Thymus (tissue), 14 donors: Measurements from ENCODE around the gene C4orf33. TPM values are rescaled to one million over a fixed set of nuclear protein-coding genes. Genes with fewer than 3 reads are reported as not detected.
A peak's percentile ranks its signal among the peaks of the same experiment; 100 is the strongest.
"Not testable (repeated sequence)": the region's sequence is repeated elsewhere in the genome, so short reads cannot be mapped to it uniquely, and the experiment has no call there.

ENCODE experiments used
- DNase-seq, 9 donors: peaks; one replicate each; pipeline ENCODE4 v3.0.0-alpha.2; 2013; ENCODE audit warnings: low spot score in 9 of 9, low read depth in 6 of 9, missing footprints in 1 of 9
- H3K27ac ChIP-seq, 2 donors: one replicate each; pipeline ENCODE4 v1.5.1; 2013; ENCODE audit warnings: control low read depth in 1 of 2, low read depth in 1 of 2, low read length in 1 of 2, mild to moderate bottlenecking in 1 of 2, moderate library complexity in 1 of 2
- H3K27me3 ChIP-seq, 2 donors: one replicate each; pipeline ENCODE4 v1.5.1; 2013; ENCODE audit warnings: low read length in 1 of 2; ENCODE audit not compliant: control insufficient read depth in 2 of 2, insufficient read depth in 1 of 2
- H3K36me3 ChIP-seq, 2 donors: one replicate each; pipeline ENCODE4 v1.5.1; 2013; ENCODE audit warnings: low read length in 1 of 2, mild to moderate bottlenecking in 1 of 2, moderate library complexity in 1 of 2; ENCODE audit not compliant: control insufficient read depth in 2 of 2, insufficient read depth in 2 of 2
- H3K4me1 ChIP-seq, 2 donors: one replicate each; pipeline ENCODE4 v1.5.1; 2013; ENCODE audit warnings: low read length in 2 of 2; ENCODE audit not compliant: control insufficient read depth in 2 of 2, insufficient read depth in 2 of 2
- H3K4me3 ChIP-seq, 2 donors: one replicate each; pipeline ENCODE4 v1.5.1; 2013; ENCODE audit warnings: low read length in 2 of 2, control low read depth in 1 of 2, mild to moderate bottlenecking in 1 of 2
- H3K9me3 ChIP-seq, 2 donors: one replicate each; pipeline ENCODE4 v1.5.1; 2013; ENCODE audit warnings: low read length in 1 of 2, mild to moderate bottlenecking in 1 of 2; ENCODE audit not compliant: control insufficient read depth in 2 of 2, insufficient read depth in 1 of 2
- WGBS: extraction: QIAGEN DNeasy Blood & Tissue Kit; methylation state at CpG from one replicate; pipeline ENCODE4 v1.1.7; 2013; 5-methylcytosine and 5-hydroxymethylcytosine counted together
- long read RNA-seq, 10 donors: transcript quantifications; one replicate each; lab custom pipeline, GENCODE V29; 2026
- polyA plus RNA-seq: library from polyadenylated mRNA; stranded (reverse); fragments of 200-250 nt; gene quantifications from one replicate; pipeline ENCODE4 v1.2.3, GENCODE V29; 2013
- total RNA-seq: library from RNA; stranded (reverse); fragments of 120-200 nt; gene quantifications from one replicate; pipeline ENCODE4 v1.2.4, GENCODE V29; 2013
- donor health status: healthy.

Gene C4orf33
- total RNA-seq (10.3 TPM), polyA plus RNA-seq (14.9 TPM)
- long read RNA-seq, donor 1 = 0 reads
- long read RNA-seq, donor 2 = 0 reads
- long read RNA-seq, donor 3, full-length matches to known transcripts = 9 of 9 reads
- long read RNA-seq, donor 3, partial matches to known transcripts = 0 of 9 reads
- long read RNA-seq, donor 3, other reads (novel, unspliced or antisense) = 0 of 9 reads
- long read RNA-seq, donor 4, full-length matches to known transcripts = 2 of 2 reads
- long read RNA-seq, donor 4, partial matches to known transcripts = 0 of 2 reads
- long read RNA-seq, donor 4, other reads (novel, unspliced or antisense) = 0 of 2 reads
- long read RNA-seq, donor 5, full-length matches to known transcripts = 6 of 6 reads
- long read RNA-seq, donor 5, partial matches to known transcripts = 0 of 6 reads
- long read RNA-seq, donor 5, other reads (novel, unspliced or antisense) = 0 of 6 reads
- long read RNA-seq, donor 6, full-length matches to known transcripts = 3 of 3 reads
- long read RNA-seq, donor 6, partial matches to known transcripts = 0 of 3 reads
- long read RNA-seq, donor 6, other reads (novel, unspliced or antisense) = 0 of 3 reads
- long read RNA-seq, donor 7, full-length matches to known transcripts = 9 of 9 reads
- long read RNA-seq, donor 7, partial matches to known transcripts = 0 of 9 reads
- long read RNA-seq, donor 7, other reads (novel, unspliced or antisense) = 0 of 9 reads
- long read RNA-seq, donor 8, partial matches to known transcripts = 0 of 1 reads
- long read RNA-seq, donor 8, other reads (novel, unspliced or antisense) = 0 of 1 reads
- long read RNA-seq, donor 9, full-length matches to known transcripts = 3 of 3 reads
- long read RNA-seq, donor 9, partial matches to known transcripts = 0 of 3 reads
- long read RNA-seq, donor 9, other reads (novel, unspliced or antisense) = 0 of 3 reads
- long read RNA-seq, donor 10, full-length matches to known transcripts = 4 of 4 reads
- long read RNA-seq, donor 10, partial matches to known transcripts = 0 of 4 reads
- long read RNA-seq, donor 10, other reads (novel, unspliced or antisense) = 0 of 4 reads

GRCh38 chr4:129095811-129096454 lies at the start of gene C4orf33:
Gene C4orf33, plus strand, starts transcription at chr4:129096152. Its CDS starts 6,459 bp downstream, at chr4:129102611.
- H3K9me3 ChIP-seq = peaks cover 0 to 1% of the 10 kb centered on the region in 2 donors
- H3K4me3 ChIP-seq = peak within 1 kb of the TSS; percentile 78 to 91
- WGBS = under 1% methylated on average over 14 of the region's 14 CpGs
- H3K27me3 ChIP-seq = no peaks in the 10 kb centered on the region
- peaks cover 7 to 8% of the 10 kb centered on the region in 2 donors for H3K4me1 ChIP-seq
- DNase-seq = peak; percentile 56 to 90 (median 70)
- no peaks in the 10 kb centered on the region for H3K36me3 ChIP-seq
- peak within 1 kb of the TSS; percentile 74 to 87 for H3K27ac ChIP-seq

DNA sequence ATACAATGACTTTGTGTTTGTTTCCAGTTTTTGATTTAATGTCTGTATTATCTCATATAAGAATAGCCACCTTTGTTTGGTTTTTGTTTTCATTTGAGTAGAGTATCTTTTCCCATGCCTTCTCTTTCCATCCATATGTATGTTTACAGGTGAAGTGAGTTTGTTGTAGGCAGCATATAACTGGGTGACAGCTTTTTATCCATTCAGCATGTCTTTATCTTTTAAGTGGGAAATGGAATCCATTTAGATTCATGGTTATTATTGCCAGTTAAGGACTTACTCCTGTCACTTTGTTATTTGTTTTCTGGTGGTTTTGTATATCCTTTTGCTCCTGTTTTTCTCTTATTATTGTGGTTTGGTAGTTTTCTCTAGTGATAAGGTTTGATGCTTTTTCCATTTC lies 36.9 kb upstream of the C4orf33 start:
- H3K9me3 ChIP-seq = peaks cover 16 to 41% of the 10 kb centered on the region in 2 donors
- H3K4me3 ChIP-seq = no peak overlapping the region
- no peak for DNase-seq
- no peaks in the 10 kb centered on the region for H3K4me1 ChIP-seq
- H3K27me3 ChIP-seq = no peaks in the 10 kb centered on the region
- H3K36me3 ChIP-seq = peaks cover 14 to 17% of the 10 kb centered on the region in 2 donors
- no peak overlapping the region for H3K27ac ChIP-seq

GRCh38 chr4:129062580-129062979 lies 33.4 kb upstream of the C4orf33 start:
- DNase-seq = no peak
- no peaks in the 10 kb centered on the region for H3K4me1 ChIP-seq
- no peak overlapping the region for H3K4me3 ChIP-seq
- H3K27ac ChIP-seq = no peak overlapping the region
- H3K36me3 ChIP-seq = peaks cover 14 to 17% of the 10 kb centered on the region in 2 donors
- WGBS = 98% methylated on average over 3 of the region's 3 CpGs
- peaks cover 16 to 27% of the 10 kb centered on the region in 2 donors for H3K9me3 ChIP-seq
- H3K27me3 ChIP-seq = no peaks in the 10 kb centered on the region

DNA sequence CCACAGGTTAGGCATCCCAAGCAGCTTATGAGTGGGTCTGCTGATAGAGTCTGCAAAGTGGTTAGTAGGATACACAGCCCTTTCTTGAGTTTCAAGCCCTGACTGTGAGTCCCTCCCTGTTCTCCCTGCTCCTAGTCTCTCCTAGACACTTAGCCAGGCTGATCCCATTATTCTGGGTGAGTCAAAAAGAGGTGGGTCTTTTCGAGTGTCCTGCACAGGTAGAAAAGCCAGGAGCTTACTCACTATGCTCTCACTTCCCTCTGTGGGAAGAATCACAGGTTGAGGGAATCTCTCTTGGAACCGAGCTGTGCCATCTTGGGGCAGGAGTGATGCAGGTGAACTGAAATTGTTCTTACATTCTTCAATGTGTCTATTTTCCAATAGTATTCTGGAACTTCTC lies 32.3 kb upstream of the C4orf33 start:
- H3K4me1 ChIP-seq = no peaks in the 10 kb centered on the region
- DNase-seq = no peak
- no peaks in the 10 kb centered on the region for H3K27me3 ChIP-seq
- 98% methylated on average over 2 of the region's 2 CpGs for WGBS
- H3K9me3 ChIP-seq = peaks cover 16 to 24% of the 10 kb centered on the region in 2 donors
- no peak overlapping the region for H3K27ac ChIP-seq
- no peak overlapping the region for H3K4me3 ChIP-seq
- peaks cover 14 to 17% of the 10 kb centered on the region in 2 donors for H3K36me3 ChIP-seq

DNA sequence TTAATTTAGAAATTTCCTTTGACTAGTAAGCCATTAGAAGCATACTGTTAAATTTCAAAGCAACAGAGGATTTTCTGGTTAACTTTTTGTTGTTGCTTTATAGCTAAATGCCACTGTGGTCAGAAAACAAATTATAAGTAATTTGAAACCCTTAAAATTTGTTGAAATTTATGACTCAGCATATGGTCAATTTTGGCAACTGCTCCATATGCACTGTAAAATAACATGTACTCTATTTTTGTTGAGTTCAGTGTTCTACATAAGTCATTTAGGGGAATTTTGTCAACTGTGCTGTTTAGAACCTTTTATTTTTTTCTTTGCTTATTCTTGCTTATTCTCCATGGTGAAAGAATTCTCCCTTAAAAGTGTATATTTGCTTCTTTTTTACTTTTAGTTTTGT lies 31.2 kb upstream of the C4orf33 start:
- Histone ChIP-seq H3K9me3 (peaks cover 16 to 24% of the 10 kb centered on the region in 2 donors), H3K4me1 (no peaks in the 10 kb centered on the region), H3K4me3 (no peak overlapping the region), H3K36me3 (peaks cover 14 to 17% of the 10 kb centered on the region in 2 donors), H3K27me3 (no peaks in the 10 kb centered on the region), H3K27ac (no peak overlapping the region)
- DNase-seq = no peak

GRCh38 chr4:129069537-129069936 lies 26.4 kb upstream of the C4orf33 start:
- H3K9me3 ChIP-seq, H3K4me1 ChIP-seq, DNase-seq, H3K4me3 ChIP-seq, H3K36me3 ChIP-seq, H3K27me3 ChIP-seq, H3K27ac ChIP-seq: not testable (repeated sequence)
- WGBS = 95% methylated on average over 2 of the region's 2 CpGs

DNA sequence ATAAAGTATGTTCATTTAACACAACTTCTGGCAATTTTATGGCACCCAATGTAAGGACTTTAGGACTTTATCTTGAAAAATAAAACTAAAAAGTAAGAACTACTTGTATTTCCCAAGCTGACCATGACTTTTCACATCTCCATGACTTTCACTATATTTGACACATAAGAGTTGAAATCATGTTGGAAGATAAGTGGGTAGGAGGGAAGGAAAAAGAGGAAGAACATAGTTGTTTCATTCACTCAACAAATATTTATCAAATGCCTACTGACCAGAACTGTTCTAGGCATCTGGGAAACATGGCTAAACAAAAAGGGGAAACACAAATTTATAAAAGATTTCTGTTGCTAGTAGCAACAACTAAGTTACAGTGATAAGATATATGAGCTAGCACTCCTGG lies 18.6 kb upstream of the C4orf33 start:
- no peaks in the 10 kb centered on the region for H3K4me1 ChIP-seq
- no peak for DNase-seq
- peaks cover 20 to 42% of the 10 kb centered on the region in 2 donors for H3K36me3 ChIP-seq
- H3K4me3 ChIP-seq = no peak overlapping the region
- peaks cover 0 to 13% of the 10 kb centered on the region in 2 donors for H3K9me3 ChIP-seq
- no peaks in the 10 kb centered on the region for H3K27me3 ChIP-seq
- no peak overlapping the region for H3K27ac ChIP-seq

DNA sequence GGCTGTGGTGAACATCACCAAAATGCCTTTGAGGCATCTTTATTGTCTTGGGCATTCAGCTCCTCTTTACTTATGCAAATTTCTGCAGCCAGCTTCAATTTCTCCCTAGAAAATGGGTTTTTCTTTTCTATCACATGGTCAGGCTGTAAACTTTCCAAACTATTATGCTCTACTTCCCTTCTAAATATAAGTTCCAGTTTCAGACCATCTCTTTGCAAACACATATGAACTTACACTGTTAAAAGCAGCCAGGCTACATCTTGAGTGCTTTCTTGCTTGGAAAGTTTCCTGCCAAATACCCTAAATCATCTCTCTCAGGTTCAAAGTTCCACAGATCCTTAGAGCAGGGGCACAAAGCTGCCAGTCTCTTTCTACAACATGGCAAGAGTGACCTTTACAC lies 15.8 kb upstream of the C4orf33 start:
- H3K9me3 ChIP-seq = peaks cover 0 to 13% of the 10 kb centered on the region in 2 donors
- no peaks in the 10 kb centered on the region for H3K27me3 ChIP-seq
- no peaks in the 10 kb centered on the region for H3K4me1 ChIP-seq
- H3K27ac ChIP-seq = no peak overlapping the region
- no peak overlapping the region for H3K4me3 ChIP-seq
- H3K36me3 ChIP-seq = peaks cover 14 to 36% of the 10 kb centered on the region in 2 donors
- DNase-seq = no peak
